HG03103 (cell line): Measurements from ENCODE around the gene C1GALT1.
"Not testable (repeated sequence)": the region's sequence is repeated elsewhere in the genome, so short reads cannot be mapped to it uniquely, and the experiment has no call there.

Experiments used
- ATAC-seq: cut with Tn5 transposase; IDR thresholded peaks from one replicate; pipeline ENCODE4 v1.9.1; 2021; ENCODE audit warnings: low read depth; ENCODE audit not compliant: unreplicated experiment

C1GALT1 gene

GRCh38 chr7:7166318-7166717 is 16.0 kb upstream of the C1GALT1 start:
- ATAC-seq: no peak

- ATAC-seq: no peak
Observed at GRCh38 chr7:7169296-7169695, 13.0 kb upstream of the C1GALT1 start.

GRCh38 chr7:7173956-7174632 is 8.2 kb upstream of the C1GALT1 start:
- ATAC-seq: no peak

- no peak for ATAC-seq
Observed at GRCh38 chr7:7175075-7175695, 7.2 kb upstream of the C1GALT1 start.

- no peak for ATAC-seq
Observed at GRCh38 chr7:7176406-7177043, 5.8 kb upstream of the C1GALT1 start.

GRCh38 chr7:7177044-7177517 is 5.3 kb upstream of the C1GALT1 start:
- ATAC-seq: no peak

GRCh38 chr7:7178081-7178480 is 4.3 kb upstream of the C1GALT1 start:
- no peak for ATAC-seq

GRCh38 chr7:7178906-7179305 is 3.4 kb upstream of the C1GALT1 start:
- ATAC-seq: no peak

- no peak for ATAC-seq
Observed at GRCh38 chr7:7180725-7181449, 1.5 kb upstream of the C1GALT1 start.

GRCh38 chr7:7181519-7182155 is 707 bp upstream of the C1GALT1 start:
- ATAC-seq: peak; percentile 37

GRCh38 chr7:7183061-7183837 is 905 bp downstream of the C1GALT1 start:
- peak; percentile 11 for ATAC-seq

GRCh38 chr7:7183838-7184463 is 1.6 kb downstream of the C1GALT1 start:
- ATAC-seq: no peak

GRCh38 chr7:7185371-7185989 is 3.1 kb downstream of the C1GALT1 start:
- no peak for ATAC-seq

GRCh38 chr7:7188091-7188490 is 5.7 kb downstream of the C1GALT1 start:
- ATAC-seq: no peak

GRCh38 chr7:7188742-7189141 is 6.4 kb downstream of the C1GALT1 start:
- ATAC-seq: no peak

GRCh38 chr7:7190142-7190541 is 7.8 kb downstream of the C1GALT1 start:
- no peak for ATAC-seq

GRCh38 chr7:7191137-7191536 is 8.8 kb downstream of the C1GALT1 start:
- ATAC-seq: no peak

- ATAC-seq: not testable (repeated sequence)
Observed at GRCh38 chr7:7192798-7193788, 10.7 kb downstream of the C1GALT1 start.
